Myocyte (in vitro differentiated cells): ENCODE measurements around the gene TMEM151B. TPM values are rescaled to one million over a fixed set of nuclear protein-coding genes. Genes with fewer than 3 reads are reported as not detected.

Experiments
- DNase-seq: peaks from one replicate; pipeline ENCODE4 v3.0.0-alpha.2; 2012; ENCODE audit warnings: low read depth
- total RNA-seq: library from RNA; depleted of rRNA; stranded (reverse); fragments of >200 nt; gene quantifications from 2 replicates; pipeline ENCODE4 v1.2.3, GENCODE V29; 2014

TMEM151B gene
- total RNA-seq, 1 donor from 2014 or later = not detected

DNA sequence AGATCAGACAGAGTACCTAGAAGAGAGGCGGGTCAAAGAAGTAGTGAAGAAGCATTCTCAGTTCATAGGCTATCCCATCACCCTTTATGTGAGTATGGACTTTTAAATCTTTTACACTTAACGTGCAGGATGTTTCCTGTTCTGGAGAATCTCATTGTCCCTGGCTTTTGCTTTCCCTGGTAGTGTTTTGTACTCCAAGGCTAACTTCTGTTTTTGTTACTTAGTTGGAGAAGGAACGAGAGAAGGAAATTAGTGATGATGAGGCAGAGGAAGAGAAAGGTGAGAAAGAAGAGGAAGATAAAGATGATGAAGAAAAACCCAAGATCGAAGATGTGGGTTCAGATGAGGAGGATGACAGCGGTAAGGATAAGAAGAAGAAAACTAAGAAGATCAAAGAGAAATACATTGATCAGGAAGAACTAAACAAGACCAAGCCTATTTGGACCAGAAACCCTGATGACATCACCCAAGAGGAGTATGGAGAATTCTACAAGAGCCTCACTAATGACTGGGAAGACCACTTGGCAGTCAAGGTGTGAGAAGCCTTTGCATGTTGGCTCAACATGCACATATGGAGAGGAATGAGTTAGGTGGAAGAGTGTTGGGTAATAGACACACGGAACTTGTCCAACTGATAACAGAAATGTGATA is 20.1 kb upstream of the TMEM151B start:
- DNase-seq = no peak

DNA sequence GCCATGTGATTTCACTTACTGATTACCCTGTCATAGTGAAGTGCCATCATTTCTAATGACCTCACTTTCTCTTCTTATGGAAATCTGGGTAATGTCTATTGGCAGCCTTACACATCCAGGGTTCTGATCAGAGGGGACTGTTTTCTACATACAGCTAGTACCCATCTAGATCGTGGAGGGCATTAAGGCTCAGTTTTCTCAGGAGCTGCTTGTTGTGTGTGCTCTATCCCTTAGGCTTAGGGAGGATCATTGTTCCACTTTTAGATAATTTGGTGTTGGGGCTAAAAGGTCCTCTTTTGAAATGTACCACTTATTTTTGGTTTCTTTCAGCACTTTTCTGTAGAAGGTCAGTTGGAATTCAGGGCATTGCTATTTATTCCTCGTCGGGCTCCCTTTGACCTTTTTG is 19.5 kb upstream of the TMEM151B start:
- DNase-seq = no peak

DNA sequence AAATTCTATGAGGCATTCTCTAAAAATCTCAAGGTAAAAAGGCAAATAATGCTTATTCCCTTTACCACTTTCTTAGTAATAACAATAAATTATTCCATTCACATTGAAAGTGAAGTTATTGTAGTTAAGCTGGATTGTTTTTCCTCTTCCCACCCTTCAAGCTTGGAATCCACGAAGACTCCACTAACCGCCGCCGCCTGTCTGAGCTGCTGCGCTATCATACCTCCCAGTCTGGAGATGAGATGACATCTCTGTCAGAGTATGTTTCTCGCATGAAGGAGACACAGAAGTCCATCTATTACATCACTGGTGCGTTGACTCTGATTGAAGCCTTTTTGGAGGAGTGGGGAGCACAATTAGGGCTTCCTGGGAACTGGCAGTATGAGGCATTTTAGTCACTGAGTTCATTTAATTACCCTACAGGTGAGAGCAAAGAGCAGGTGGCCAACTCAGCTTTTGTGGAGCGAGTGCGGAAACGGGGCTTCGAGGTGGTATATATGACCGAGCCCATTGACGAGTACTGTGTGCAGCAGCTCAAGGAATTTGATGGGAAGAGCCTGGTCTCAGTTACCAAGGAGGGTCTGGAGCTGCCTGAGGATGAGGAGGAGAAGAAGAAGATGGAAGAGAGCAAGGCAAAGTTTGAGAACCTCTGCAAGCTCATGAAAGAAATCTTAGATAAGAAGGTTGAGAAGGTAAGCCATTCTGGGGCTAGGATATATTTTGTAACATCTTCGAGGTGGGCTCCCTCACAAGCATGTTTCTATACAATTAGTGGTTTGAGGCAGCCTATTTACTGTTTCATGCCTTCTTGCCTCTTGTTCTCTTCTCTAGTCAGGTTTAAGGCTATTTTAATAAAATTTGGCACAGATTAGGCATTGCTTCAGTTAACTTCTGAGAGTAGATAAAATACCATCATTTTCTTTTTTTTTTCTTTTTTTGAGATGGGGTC is 18.4 kb upstream of the TMEM151B start:
- no peak for DNase-seq

DNA sequence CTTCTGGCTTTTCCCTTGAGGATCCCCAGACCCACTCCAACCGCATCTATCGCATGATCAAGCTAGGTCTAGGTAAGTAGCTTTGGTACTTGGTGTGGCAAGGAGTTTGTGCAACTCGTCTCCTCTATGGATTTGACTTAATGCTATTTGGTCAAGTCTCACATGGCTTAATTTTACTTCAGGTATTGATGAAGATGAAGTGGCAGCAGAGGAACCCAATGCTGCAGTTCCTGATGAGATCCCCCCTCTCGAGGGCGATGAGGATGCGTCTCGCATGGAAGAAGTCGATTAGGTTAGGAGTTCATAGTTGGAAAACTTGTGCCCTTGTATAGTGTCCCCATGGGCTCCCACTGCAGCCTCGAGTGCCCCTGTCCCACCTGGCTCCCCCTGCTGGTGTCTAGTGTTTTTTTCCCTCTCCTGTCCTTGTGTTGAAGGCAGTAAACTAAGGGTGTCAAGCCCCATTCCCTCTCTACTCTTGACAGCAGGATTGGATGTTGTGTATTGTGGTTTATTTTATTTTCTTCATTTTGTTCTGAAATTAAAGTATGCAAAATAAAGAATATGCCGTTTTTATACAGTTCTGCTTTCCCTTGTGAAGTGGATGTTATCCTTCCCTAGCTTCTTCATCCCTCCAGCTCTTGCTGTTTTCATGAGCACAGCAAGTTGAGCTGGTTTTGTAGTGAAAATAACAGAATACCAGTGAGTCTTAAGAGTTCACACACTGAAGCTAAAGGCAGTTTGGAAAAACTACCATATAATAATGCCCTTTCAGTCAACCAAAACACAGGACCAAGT is 16.7 kb upstream of the TMEM151B start:
- DNase-seq = peak; percentile 49

DNA sequence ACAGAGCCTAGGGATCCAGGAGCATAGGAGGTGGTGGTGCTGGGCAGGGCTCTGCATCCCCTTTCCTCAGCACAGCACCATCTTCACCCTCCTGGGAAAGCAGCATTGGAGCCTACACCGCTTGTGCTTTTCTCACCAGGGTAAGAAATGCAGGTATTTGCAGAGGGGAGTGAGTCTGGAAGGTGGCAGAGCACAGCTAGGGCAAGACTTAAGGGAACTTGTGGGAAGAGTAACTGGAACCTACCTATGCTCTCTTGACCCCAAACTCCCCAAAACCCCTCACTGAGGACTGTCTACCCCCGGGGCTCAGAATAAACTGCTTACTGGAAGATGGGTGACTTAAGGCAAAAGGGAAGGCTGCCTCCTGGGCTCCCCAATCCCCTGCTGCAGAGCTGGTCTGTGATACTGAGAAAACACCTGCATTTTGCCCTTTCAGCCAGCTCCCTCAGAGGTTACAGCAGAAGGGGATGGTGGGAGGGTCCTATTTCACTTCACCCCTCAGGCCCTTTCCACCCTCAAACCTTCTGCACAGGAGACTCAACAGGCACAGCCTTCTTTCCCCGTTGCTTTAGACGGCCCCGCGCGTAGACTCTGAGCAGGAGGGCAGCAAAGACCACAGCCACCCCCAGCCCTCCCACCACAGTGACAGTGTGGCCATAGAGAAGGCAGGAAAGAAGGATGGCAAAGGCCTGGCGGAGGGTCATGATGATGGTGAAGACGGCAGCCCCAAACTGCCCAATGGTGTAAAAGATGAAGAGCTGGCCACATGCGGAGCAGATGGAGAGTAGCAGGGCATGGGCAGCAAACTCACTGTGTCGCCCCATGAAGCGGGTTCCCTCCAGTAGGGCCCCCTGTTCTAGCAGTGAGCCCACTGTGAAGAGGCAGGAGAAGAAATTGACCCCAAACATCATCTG is 15.8 kb upstream of the TMEM151B start:
- no peak for DNase-seq

DNA sequence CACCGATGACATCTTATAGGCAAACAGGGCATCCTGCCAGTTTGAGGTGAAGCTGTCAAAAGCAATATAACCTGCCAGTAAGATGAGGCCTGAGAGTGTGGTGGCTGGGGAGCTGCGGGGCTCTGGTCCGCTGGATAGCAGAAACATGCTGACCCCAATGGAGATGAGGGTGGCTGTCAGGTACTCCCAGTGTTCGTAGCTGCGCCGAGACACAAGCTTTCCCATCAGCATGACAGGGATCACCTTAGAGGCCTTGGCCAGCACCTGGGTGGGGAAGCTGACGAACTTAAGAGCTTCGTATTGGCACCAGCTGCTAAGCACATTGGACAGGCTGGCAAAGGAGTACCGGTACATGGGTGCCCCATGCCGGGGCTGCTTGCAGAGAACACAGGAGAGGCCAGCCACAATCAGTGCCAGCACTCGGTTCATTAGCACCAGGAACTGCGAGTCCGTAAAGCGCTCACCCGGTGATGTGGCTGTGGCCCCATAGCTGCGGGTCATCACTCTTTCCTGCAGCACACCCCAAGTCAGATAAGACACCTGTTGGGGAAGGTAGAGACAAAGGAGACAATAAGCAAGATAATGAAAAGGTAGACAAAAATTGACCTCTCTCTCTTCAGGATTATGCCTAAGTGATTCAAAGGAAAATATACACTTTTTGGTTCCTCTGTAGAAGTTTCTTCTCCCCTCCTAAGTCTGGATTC is 15.0 kb upstream of the TMEM151B start:
- DNase-seq = no peak

DNA sequence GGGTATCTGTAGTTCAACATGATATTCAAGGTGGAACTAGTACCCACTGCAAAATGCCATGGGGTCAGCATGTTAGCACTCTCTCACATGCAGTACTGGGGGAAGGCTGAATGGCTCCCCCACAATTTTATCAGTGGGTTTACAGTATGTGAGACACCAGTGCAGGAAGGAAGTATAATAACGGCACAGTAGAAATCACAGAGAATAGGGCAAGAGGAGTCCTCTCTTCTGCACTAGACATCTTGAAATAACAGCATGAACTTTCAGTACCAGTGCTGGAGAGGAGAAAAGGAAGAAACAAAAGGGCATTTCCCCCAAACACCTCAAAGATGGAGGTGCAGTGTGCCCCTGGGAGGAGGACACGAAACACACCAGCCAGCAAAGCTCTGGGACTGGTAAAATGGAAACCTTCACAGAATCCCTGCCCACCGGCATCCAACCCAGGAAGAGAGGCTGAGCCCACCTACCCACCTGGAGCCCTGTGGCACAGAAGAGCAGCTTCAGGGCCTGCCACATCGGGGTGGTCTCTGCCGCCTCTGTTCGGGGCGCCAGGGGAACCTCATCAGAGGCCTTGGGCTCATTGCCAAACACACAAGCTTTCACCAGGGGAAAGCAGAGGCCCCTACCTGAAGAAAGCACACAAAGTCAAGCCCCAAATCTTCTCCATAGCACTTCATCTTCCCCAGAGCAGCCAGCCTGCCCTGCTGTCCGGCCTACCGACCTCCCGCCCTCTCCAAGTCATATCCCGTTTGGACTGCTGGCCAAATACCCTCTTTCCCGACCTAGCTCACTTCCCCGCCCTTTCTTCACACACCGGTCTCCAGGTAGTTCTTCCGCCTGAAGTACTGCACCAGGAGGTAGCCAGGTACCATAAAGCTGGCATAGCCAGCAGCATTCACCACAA is 14.1 kb upstream of the TMEM151B start:
- no peak for DNase-seq

- no peak for DNase-seq
Observed at GRCh38 chr6:44256775-44257024, 13.6 kb upstream of the TMEM151B start.

DNA sequence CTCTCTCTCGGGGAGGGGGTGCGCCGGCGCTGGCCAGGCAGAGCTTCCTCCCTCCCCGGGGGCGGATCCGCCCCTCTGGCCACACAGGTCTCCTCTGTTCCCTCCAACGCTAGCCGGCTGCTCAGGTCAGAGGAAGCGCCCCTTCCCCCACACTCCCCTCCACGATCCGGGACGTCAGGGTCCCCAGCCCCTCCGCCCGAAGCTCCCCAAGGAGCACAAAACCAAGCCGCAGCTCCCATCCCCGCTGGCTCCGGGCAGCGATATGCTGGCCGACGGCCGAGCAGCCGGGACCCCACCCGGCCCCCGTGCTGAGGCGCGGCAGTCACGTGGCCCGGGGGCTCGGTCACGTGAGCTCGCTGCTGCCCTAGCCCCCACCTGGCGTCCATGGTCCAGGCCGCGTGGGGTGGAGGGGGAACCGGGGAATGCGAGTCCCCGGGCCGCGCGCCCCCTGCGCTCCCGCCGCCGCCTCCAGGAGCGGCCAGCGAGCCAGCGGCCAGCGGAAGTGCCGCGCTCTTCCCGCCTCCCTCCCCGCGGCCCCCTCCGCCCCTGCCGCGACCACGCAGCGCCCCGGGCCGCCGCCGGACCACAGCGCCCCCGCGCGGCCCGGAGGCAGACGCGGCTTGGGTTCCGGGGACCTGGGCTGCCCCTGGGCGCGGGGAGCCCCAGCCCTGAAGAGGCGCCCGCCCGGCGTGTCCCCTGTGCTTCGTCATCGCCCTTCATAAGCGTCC is 13.1 kb upstream of the TMEM151B start, which contains the start of gene SLC35B2:
TSS of gene SLC35B2 (minus strand) at position 504 of the 728 bp plus-strand sequence. CDS start at position 386, 118 bp downstream.
- DNase-seq = peak; percentile 72

DNA sequence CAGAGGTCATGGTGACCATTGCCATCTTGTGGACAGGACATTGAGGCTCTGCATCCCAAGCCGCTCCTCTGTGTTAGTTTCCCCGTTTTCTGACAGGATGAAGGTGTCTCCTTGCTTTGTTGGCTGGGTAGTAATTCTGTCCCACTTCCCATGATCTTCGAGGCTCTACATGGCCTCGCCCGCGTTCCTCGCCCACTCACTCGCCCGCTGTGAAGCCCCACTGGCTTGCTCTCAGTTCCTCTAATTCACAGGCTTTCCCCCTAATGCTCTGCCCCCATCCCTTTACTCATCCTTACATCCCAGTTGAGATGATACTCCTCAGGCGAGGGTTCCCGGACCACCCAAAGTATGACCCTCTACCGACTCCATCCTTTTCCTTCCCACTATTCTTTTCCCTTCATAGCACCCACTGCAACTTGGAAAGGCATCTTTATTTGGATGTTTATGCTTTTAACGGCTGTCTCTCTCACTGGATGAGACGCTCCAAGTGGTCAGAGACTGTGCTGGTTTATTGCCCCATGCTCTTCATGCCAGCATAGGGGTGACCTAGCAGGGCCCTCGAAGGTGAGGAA is 12.4 kb upstream of the TMEM151B start:
- DNase-seq = no peak

GRCh38 chr6:44258325-44258863 is 11.9 kb upstream of the TMEM151B start:
- DNase-seq = no peak

DNA sequence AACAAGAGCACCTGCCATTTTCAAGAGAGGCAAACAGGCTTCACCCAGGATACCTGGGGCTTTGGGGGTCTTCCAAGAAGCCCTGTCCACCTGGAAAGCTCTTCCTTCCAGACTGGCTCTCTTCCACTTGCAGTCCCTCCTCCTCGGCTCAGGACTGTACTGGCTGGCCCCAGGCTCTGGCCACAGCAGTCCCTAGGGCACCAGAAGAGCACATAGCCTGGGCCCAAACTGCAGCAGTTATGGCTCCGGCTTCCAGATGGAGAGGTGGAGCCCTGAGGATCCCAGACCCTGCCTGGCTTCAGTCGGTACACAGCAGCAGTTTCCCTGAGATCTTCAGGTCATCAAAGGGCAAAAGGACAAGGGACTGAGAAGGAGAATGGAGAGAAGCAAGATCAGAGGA is 11.3 kb upstream of the TMEM151B start:
- no peak for DNase-seq

DNA sequence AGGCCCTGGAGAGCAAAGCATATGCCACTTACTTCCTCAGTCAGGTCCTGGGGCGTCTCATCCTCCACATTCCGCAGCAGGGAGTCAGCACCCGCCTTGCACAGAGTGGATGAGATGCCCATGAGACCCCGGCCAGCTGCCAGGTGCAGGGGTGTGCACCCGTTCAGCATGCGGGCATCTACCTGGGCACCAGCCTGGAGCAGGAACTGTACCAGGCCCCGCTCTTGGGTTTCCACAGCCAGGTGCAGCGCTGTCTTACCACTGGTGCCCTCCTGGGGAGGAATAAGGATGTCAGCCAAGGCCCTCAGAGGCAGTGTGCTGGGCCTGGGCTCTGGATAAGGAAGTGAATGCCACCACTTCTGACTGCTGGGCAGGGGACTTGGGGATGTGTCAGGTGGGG is 10.2 kb upstream of the TMEM151B start:
- no peak for DNase-seq

DNA sequence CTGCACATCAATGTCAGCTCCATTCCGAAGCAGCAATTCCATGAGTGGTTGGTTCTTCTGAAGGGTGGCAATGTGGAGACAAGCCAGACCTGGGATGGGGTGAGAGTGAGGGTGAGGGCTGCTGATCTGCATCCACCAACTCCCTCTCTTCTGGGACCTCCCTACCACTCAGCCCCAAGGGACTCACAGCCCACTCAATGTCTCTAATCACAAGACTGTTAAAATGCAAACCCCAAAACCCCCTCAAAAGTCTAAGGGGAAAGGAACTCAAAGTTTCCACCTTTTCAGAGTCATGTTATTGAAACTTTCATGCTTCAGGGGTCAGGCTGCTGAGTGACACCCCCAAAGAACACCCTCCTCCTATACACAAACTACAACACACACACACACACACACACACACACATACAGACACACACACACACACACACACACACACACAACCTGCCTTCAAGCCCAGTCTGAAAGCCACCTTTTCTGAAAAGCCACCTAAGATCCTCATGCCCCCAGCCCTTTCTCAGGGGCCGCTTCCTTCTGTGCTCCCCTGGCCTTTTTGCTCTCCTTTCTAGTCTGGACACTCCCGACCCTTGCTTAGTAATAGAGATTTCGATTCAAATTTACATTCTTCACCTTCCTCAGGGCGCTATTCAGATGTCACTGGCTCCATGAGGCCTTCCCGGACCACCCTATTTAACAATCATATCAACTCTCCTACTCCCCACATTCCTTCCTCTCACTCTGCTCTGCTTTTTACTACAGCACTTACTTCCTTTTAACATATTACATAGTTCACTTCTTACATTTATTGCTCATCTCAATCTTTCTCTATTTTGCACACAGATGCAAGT is 9.6 kb upstream of the TMEM151B start:
- DNase-seq = no peak

DNA sequence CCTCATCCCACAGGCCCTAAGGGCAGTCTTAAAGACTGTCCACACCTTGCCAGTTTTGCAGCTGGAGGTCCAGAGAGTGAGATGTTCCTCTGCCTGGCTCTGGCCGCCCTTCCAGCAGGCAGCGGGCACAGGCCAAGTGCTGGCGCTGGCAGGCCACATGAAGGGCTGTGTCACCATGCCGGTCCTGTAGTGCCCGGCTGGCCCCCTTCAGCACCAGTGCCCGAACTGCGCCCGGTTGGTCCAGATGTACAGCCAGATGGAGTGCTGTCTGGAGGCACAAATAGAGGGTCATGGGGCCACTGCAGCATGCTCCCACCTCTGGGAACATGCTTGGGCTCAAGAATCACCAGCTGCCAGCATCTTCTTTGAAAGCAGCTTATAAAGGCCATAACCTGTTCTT is 8.7 kb upstream of the TMEM151B start:
- no peak for DNase-seq

DNA sequence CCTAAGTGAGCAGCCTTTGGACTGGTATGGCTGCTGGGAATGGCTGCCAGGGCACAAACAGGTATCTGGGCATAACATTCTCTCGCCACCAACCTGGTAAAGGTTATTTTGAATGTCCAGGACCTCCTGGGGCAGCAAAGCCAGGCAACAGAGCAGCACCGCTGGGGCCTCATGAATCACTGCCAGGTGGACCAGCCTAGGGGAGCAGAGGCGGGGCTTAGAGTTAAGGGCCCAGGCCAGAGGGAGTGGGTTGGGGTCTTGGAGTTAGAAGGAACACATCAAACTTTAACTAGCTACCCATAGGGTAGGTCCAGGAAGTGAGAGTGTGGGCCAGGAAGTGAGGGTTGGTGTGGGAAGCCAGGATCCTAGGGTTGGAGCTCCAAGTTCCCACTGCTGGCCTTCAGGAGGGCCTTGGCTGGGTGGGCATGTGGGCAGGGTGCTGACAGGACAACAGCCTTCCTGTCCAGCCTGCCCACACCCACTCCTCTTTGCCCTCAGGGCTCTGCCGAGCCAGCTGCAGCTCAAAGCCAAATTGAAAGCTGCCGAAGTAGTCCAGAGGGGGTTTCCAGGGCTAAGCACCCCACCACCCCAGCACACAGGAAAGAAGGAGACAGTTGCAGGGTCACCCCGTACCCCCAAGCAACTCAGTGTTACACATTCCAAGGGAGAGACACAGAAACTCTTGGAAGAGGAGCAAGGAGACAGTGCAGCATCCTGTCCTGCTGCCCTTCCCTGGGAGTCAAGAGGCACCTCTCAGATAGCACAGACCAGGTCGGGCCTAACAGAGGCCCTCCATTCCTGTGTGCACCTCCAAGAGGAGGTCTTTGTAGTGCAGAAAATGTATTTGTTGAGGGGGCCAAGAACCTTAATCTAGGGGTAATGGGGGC is 7.5 kb upstream of the TMEM151B start:
- no peak for DNase-seq
